Kidney (tissue), 14 donors: Measurements from ENCODE around the gene FAM131B. TPM values are rescaled to one million over a fixed set of nuclear protein-coding genes. Genes with fewer than 3 reads are reported as not detected.

Experiments used
- DNase-seq, 5 donors: peaks; one replicate each; pipeline ENCODE4 v3.0.0-alpha.2; 2013 to 2020
- FAIRE-seq: peaks from 2 replicates; lab custom pipeline; 2012; peaks lifted over from hg19 to GRCh38; lab: Jason Lieb, UNC
- H3K27ac ChIP-seq, 2 donors: one replicate each; pipeline ENCODE4 v1.7.0; 2013; ENCODE audit warnings: low read depth in 2 of 2, low read length in 2 of 2, inconsistent platforms in 1 of 2
- H3K27me3 ChIP-seq: one replicate; pipeline ENCODE4 v1.7.1; 2013; ENCODE audit warnings: low read length, inconsistent platforms; ENCODE audit not compliant: control insufficient read depth, insufficient read depth
- H3K36me3 ChIP-seq, 3 donors: one replicate each; pipeline versions ENCODE4 v1.7.0 to v1.7.1; 2013; ENCODE audit warnings: low read length in 3 of 3, control low read depth in 1 of 3, inconsistent platforms in 1 of 3; ENCODE audit not compliant: insufficient read depth in 3 of 3, control insufficient read depth in 2 of 3
- H3K4me1 ChIP-seq, 3 donors: one replicate each; pipeline versions ENCODE4 v1.7.0 to v1.7.1; 2013; ENCODE audit warnings: low read length in 3 of 3, inconsistent platforms in 1 of 3, low read depth in 1 of 3; ENCODE audit not compliant: control insufficient read depth in 2 of 3, insufficient read depth in 2 of 3
- H3K4me3 ChIP-seq, 3 donors: one replicate each; pipeline versions ENCODE4 v1.7.0 to v1.8.1; 2013; ENCODE audit warnings: low read length in 3 of 3, control low read depth in 1 of 3, inconsistent platforms in 1 of 3
- H3K9ac ChIP-seq, 3 donors: one replicate each; pipeline versions ENCODE4 v1.7.0 to v1.7.1; 2013; ENCODE audit warnings: low read length in 3 of 3, control low read depth in 1 of 3, inconsistent platforms in 1 of 3
- H3K9me3 ChIP-seq, 3 donors: one replicate each; pipeline versions ENCODE4 v1.7.0 to v1.7.1; 2013; ENCODE audit warnings: low read length in 3 of 3, control low read depth in 1 of 3, inconsistent platforms in 1 of 3; ENCODE audit not compliant: control insufficient read depth in 2 of 3, insufficient read depth in 1 of 3
- CTCF ChIP-seq: IDR thresholded peaks from 3 replicates; pipeline ENCODE4 v1.5.1; 2012; ENCODE audit warnings: mild to moderate bottlenecking, moderate library complexity, borderline replicate concordance; ENCODE audit not compliant: insufficient read depth; ENCODE audit errors: extremely low read depth
- intact Hi-C: fragments of 100-400 bp; cut with DNase I; formaldehyde crosslinking; loops from one replicate; pipeline ENCODE4 v1.11.1; 2022
- polyA plus RNA-seq: library from polyadenylated mRNA; stranded (reverse); fragments of 350-450 nt; fragmentation: Illumina TruSeq; extraction: RNeasy Lipid Tissue Mini Kit (QIAGEN cat#74804); gene quantifications from one replicate; pipeline ENCODE4 v1.2.3, GENCODE V29; 2014; ENCODE audit warnings: low read depth, low replicate concordance; ENCODE audit not compliant: insufficient read depth
- total RNA-seq: library from RNA; stranded (reverse); fragmentation: NEBNext Ultra II Directional; extraction: Animal tissue kit (Norgen Biotek cat#: 25700); gene quantifications from one replicate; pipeline ENCODE4 v1.2.1, GENCODE V29; 2021
- donor health status: control.
- donor health status: control.
- donor health status: control.
- donor health status: control.
- donor health status: control.
- donor health status: DM: yes; HTN: yes; CAD: no.
- donor health status: Normal renal cell carcinoma (clear cell type).

The FAM131B gene
- total and polyA plus RNA-seq, 2 donors from 2014 or later: 0.19 to 0.82 TPM

- no peaks in the 10 kb centered on the region for H3K36me3 ChIP-seq
- no peak overlapping the region for H3K27ac ChIP-seq
- H3K9me3 ChIP-seq: no peaks in the 10 kb centered on the region
- no peak overlapping the region for H3K4me3 ChIP-seq
- no peak for TF ChIP-seq CTCF
- intact Hi-C loops: no loop called here
- FAIRE-seq (no peak), DNase-seq (peak in 2 of 5 donors; percentile 13 to 61)
- peaks cover 0 to 2% (median 0%) of the 10 kb centered on the region in 3 donors for H3K4me1 ChIP-seq
- peaks cover 14% of the 10 kb centered on the region for H3K27me3 ChIP-seq
- H3K9ac ChIP-seq: no peak overlapping the region
Observed at GRCh38 chr7:143360788-143361551, 1.5 kb downstream of the FAM131B start.

GRCh38 chr7:143359771-143360353 lies 2.7 kb downstream of the FAM131B start:
- intact Hi-C loops: no loop called here
- H3K27me3 ChIP-seq: peaks cover 14% of the 10 kb centered on the region
- no peak overlapping the region for H3K27ac ChIP-seq
- FAIRE-seq (no peak), DNase-seq (no peak)
- H3K36me3 ChIP-seq: no peaks in the 10 kb centered on the region
- no peaks in the 10 kb centered on the region for H3K9me3 ChIP-seq
- no peak overlapping the region for H3K9ac ChIP-seq
- TF ChIP-seq CTCF: no peak
- peaks cover 0 to 2% (median 0%) of the 10 kb centered on the region in 3 donors for H3K4me1 ChIP-seq
- H3K4me3 ChIP-seq: no peak overlapping the region

DNA sequence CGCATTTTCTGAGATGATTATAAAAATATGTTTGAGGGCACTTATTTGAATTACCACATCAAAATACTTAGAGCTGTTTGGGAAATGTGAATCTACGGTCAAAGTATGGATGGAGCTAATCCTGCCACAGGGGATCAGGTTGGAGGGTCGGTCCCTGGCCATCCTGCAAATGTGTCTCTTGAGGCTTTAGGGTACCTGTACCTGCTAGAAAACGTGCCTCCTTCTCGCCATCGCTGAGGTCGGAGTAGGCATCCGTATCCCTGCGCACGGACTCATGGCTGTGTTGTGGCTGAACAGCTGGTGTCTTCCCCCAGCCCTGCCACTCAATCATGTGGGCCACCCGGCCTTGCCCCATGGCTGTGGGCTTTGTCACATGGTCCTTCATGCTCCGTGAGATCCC lies 3.9 kb downstream of the FAM131B start:
- no peak for FAIRE-seq
- H3K4me3 ChIP-seq: no peak overlapping the region

More for the DNA sequence above, 3.9 kb downstream of the FAM131B start:
- DNase-seq: no peak
- intact Hi-C loops: no loop called here
- Histone ChIP-seq H3K27me3 (peaks cover 8% of the 10 kb centered on the region), H3K9ac (no peak overlapping the region), H3K36me3 (no peaks in the 10 kb centered on the region), H3K4me1 (peaks cover 0 to 2% (median 0%) of the 10 kb centered on the region in 3 donors), H3K27ac (no peak overlapping the region), H3K9me3 (no peaks in the 10 kb centered on the region)
- no peak for TF ChIP-seq CTCF
